ENCODE data around the gene HOXC5.

The HOXC5 gene

GRCh38 chr12:54003625-54004024, 29.2 kb upstream of the HOXC5 start:
- TF ChIP-seq FOXP2 (optimal IDR thresholded peaks at IDR 0.05; ENCODE audit: borderline replicate concordance, extremely low read depth, extremely low read length, insufficient read depth) (no peak), SIN3A (IDR thresholded peaks at IDR 0.05; ENCODE audit: borderline replicate concordance, insufficient read depth, low read length) (no peak), REST (IDR thresholded peaks at IDR 0.05; ENCODE audit: insufficient read depth in 1 of 2, low read depth in 2 of 2, low read length in 2 of 2) (no peak), TAF1 (IDR thresholded peaks at IDR 0.05; ENCODE audit: borderline replicate concordance, insufficient read depth, low read length) (no peak), POLR2AphosphoS5 (IDR thresholded peaks at IDR 0.05; ENCODE audit: low read depth, low read length) (no peak)

DNA sequence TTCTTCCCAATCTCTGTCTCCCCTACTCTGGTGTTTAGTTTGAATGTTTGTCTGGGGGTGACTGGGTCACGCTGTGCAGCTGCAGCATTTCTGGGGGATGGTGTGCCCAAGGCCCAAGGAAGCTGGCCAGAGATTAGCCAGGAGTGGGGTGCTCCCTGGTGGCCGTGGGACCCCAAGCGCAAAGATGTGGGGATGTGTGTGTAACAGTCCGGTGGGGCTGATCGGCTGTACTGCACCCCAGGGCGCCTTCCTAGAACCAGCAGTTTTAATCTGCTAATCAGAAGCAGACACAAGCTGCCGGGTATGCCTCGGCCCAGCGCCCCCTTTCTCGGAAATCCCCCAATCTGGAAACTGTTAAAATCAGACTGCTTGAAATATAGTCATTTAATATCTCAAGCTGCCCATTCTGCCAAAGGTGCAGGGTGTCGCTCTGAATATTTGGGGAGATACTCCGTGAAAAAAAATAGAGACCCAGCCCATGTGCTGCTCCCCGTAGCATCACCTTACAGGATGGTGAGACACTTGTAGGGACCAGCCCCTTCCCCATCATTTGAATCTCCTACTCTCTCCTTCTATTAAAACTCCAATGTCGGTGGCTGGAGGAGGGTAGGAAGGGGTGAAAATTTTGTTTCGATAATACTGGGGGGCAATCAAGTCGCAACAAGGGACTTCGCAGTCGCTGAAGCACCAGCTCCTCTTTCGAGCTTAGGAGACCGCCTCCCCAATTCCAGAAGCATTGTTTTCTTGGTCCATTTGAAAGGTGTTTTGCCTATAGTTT, 28.6 kb upstream of the HOXC5 start:
- TF ChIP-seq POLR2AphosphoS5 (IDR thresholded peaks at IDR 0.05; ENCODE audit: low read depth, low read length) (no peak), FOXP2 (optimal IDR thresholded peaks at IDR 0.05; ENCODE audit: borderline replicate concordance, extremely low read depth, extremely low read length, insufficient read depth) (no peak), REST (IDR thresholded peaks at IDR 0.05; ENCODE audit: insufficient read depth in 1 of 2, low read depth in 2 of 2, low read length in 2 of 2) (no peak), TAF1 (IDR thresholded peaks at IDR 0.05; ENCODE audit: borderline replicate concordance, insufficient read depth, low read length) (no peak), SIN3A (IDR thresholded peaks at IDR 0.05; ENCODE audit: borderline replicate concordance, insufficient read depth, low read length) (no peak)

DNA sequence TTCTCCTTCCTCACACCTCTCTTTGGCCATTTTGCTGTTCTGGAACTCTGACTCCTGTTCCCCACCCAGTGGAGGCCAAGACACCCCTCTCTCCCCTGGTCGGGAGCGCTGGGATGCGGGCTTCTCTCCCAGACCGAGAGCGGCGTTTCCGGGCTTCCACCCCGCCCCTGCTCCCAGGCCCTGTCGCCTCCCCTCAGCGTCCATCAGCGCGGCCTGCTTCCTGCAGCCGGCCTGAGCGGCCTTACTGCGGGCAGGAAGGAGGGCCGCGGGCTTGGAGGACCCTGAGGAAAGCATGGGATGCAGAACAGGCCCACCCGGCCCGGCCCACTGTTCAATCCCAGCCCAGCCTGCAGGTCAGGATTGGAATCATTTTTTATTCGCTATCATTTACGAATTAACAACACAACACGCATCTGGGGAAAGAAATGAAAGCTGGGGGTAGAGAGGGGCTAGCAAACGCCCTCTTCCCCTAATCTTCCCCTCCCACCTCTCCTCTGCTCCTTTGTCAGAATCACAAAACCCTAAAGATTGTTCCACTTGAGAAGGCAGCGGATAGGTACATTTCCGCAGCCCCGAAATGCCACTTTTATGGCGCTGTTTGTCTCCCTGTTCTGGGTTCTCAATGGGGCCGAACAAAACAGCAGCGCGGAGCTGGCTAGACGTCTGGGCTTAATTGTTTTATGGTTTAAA, 27.9 kb upstream of the HOXC5 start:
- TF ChIP-seq TAF1 (IDR thresholded peaks at IDR 0.05; ENCODE audit: borderline replicate concordance, insufficient read depth, low read length), result no peak
- peak; percentile 34 for TF ChIP-seq FOXP2 (optimal IDR thresholded peaks at IDR 0.05; ENCODE audit: borderline replicate concordance, extremely low read depth, extremely low read length, insufficient read depth)
- TF ChIP-seq POLR2AphosphoS5 (IDR thresholded peaks at IDR 0.05; ENCODE audit: low read depth, low read length), result no peak
- TF ChIP-seq REST (IDR thresholded peaks at IDR 0.05; ENCODE audit: insufficient read depth in 1 of 2, low read depth in 2 of 2, low read length in 2 of 2), result no peak
- TF ChIP-seq SIN3A (IDR thresholded peaks at IDR 0.05; ENCODE audit: borderline replicate concordance, insufficient read depth, low read length), result no peak

GRCh38 chr12:54005531-54005852, 27.4 kb upstream of the HOXC5 start:
- TF ChIP-seq TAF1 (IDR thresholded peaks at IDR 0.05; ENCODE audit: borderline replicate concordance, insufficient read depth, low read length) (no peak), FOXP2 (optimal IDR thresholded peaks at IDR 0.05; ENCODE audit: borderline replicate concordance, extremely low read depth, extremely low read length, insufficient read depth) (no peak), REST (IDR thresholded peaks at IDR 0.05; ENCODE audit: insufficient read depth in 1 of 2, low read depth in 2 of 2, low read length in 2 of 2) (no peak), POLR2AphosphoS5 (IDR thresholded peaks at IDR 0.05; ENCODE audit: low read depth, low read length) (no peak), SIN3A (IDR thresholded peaks at IDR 0.05; ENCODE audit: borderline replicate concordance, insufficient read depth, low read length) (no peak)
